Hepatocyte (in vitro differentiated cells): Measurements from ENCODE around the gene IKZF2. TPM values are rescaled to one million over a fixed set of nuclear protein-coding genes. Genes with fewer than 3 reads are reported as not detected.

Source experiments
- DNase-seq: peaks from one replicate; pipeline ENCODE4 v3.0.0-alpha.2; 2016; ENCODE audit warnings: low spot score
- H2AFZ ChIP-seq: fragments of 200-600 bp; sonication (generic); 2 replicates; pipeline ENCODE4 v1.6.0; 2016; ENCODE audit warnings: antibody characterized with exemption, mild to moderate bottlenecking
- H3K27ac ChIP-seq: fragments of 200-600 bp; sonication (generic); 2 replicates; pipeline ENCODE4 v1.5.1; 2016; ENCODE audit warnings: mild to moderate bottlenecking
- H3K27me3 ChIP-seq: fragments of 200-600 bp; sonication (generic); 2 replicates; pipeline ENCODE4 v1.6.1; 2016
- H3K36me3 ChIP-seq: fragments of 200-600 bp; sonication (generic); replicated peaks from 2 replicates; pipeline ENCODE4 v1.5.1; 2016; ENCODE audit warnings: low read depth; ENCODE audit not compliant: insufficient read depth
- H3K4me1 ChIP-seq: fragments of 200-600 bp; sonication (generic); 2 replicates; pipeline ENCODE4 v1.5.1; 2016; ENCODE audit warnings: mild to moderate bottlenecking, moderate library complexity; ENCODE audit not compliant: insufficient read depth
- H3K4me2 ChIP-seq: fragments of 200-600 bp; sonication (generic); 2 replicates; pipeline ENCODE4 v1.6.0; 2016
- H3K4me3 ChIP-seq: fragments of 200-600 bp; sonication (generic); 2 replicates; pipeline ENCODE4 v1.5.1; 2016; ENCODE audit warnings: mild to moderate bottlenecking
- H3K79me2 ChIP-seq: fragments of 200-600 bp; sonication (generic); 2 replicates; pipeline ENCODE4 v1.6.0; 2017; ENCODE audit warnings: mild to moderate bottlenecking
- H3K9me2 ChIP-seq: fragments of 200-600 bp; sonication (generic); replicated peaks from 2 replicates; pipeline ENCODE4 v1.6.0; 2017; ENCODE audit warnings: mild to moderate bottlenecking; ENCODE audit not compliant: insufficient read depth
- H3K9me3 ChIP-seq: fragments of 200-600 bp; sonication (generic); 2 replicates; pipeline ENCODE4 v1.5.1; 2016; ENCODE audit warnings: low read depth, mild to moderate bottlenecking
- H4K20me1 ChIP-seq: fragments of 200-600 bp; sonication (generic); 2 replicates; pipeline ENCODE4 v1.6.0; 2016; ENCODE audit warnings: mild to moderate bottlenecking; ENCODE audit not compliant: insufficient read depth, poor library complexity, severe bottlenecking
- CTCF ChIP-seq: fragments of 200-600 bp; sonication (generic); IDR thresholded peaks from 2 replicates; pipeline ENCODE4 v1.5.1; 2016; ENCODE audit warnings: antibody characterized with exemption, mild to moderate bottlenecking; ENCODE audit not compliant: poor library complexity
- EZH2 ChIP-seq: fragments of 200-600 bp; sonication (generic); IDR thresholded peaks from 2 replicates; pipeline ENCODE4 v1.6.1; 2016; ENCODE audit warnings: antibody characterized with exemption, mild to moderate bottlenecking, borderline replicate concordance
- EZH2phosphoT487 ChIP-seq: fragments of 200-600 bp; sonication (generic); IDR thresholded peaks from one replicate; pipeline ENCODE4 v1.6.1; 2018; ENCODE audit warnings: antibody characterized with exemption, mild to moderate bottlenecking, low read depth, moderate library complexity; ENCODE audit not compliant: unreplicated experiment, severe bottlenecking
- WGBS: methylation state at CpG from one replicate; pipeline ENCODE4 v1.1.6; 2016; ENCODE audit warnings: low lambda C conversion rate; ENCODE audit errors: missing lambda C conversion rate; 5-methylcytosine and 5-hydroxymethylcytosine counted together
- polyA plus RNA-seq: library from polyadenylated mRNA; unstranded; fragments of >200 nt; fragmentation: Nextera tagmentation; extraction: Ambion mirVana; gene quantifications from 2 replicates; pipeline ENCODE4 v1.2.1, GENCODE V29; 2016
- total RNA-seq: library from RNA; depleted of rRNA; stranded (reverse); fragments of >200 nt; gene quantifications from 2 replicates; pipeline ENCODE4 v1.2.3, GENCODE V29; 2014

IKZF2 gene
- total and polyA plus RNA-seq, 2 experiments from 2014 or later: 1.4 to 13.1 TPM

DNA sequence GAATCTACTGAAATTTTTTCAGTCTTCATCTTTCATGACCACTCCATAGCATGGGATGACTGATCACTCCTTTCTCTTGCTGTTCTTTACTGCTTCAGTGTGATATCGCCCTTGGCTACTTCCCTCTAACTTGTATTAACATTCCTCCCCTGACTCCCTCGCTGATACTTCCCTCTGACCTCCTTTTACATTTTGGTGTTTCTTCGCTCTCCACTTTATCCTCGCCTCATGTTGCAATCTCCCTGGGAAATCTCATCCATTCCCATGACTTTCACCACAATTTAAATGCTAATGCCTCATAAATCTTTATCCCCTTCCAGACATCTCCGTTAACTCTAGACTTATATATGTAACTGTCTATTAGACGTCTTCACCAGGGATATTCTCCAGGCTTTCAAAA lies 167.3 kb downstream of the IKZF2 start:
- Histone ChIP-seq H4K20me1 (no peaks in the 10 kb centered on the region), H3K4me3 (no peak overlapping the region), H3K4me2 (no peak overlapping the region), H3K9me3 (no peaks in the 10 kb centered on the region), H3K9me2 (no peaks in the 10 kb centered on the region), H3K36me3 (no peaks in the 10 kb centered on the region), H3K79me2 (no peaks in the 10 kb centered on the region), H2AFZ (no peak overlapping the region), H3K27me3 (no peaks in the 10 kb centered on the region), H3K27ac (no peak overlapping the region), H3K4me1 (peaks cover 12% of the 10 kb centered on the region)
- WGBS: 60% methylated on average over 6 of the region's 6 CpGs
- TF ChIP-seq EZH2phosphoT487: no peak
- TF ChIP-seq CTCF: no peak
- TF ChIP-seq EZH2: no peak
- no peak for DNase-seq

GRCh38 chr2:212979799-212980198 lies 171.6 kb downstream of the IKZF2 start:
- H3K4me3 ChIP-seq: no peak overlapping the region
- no peak overlapping the region for H2AFZ ChIP-seq
- no peaks in the 10 kb centered on the region for H4K20me1 ChIP-seq
- TF ChIP-seq CTCF (no peak), EZH2phosphoT487 (no peak), EZH2 (no peak)
- H3K9me3 ChIP-seq: no peaks in the 10 kb centered on the region
- H3K79me2 ChIP-seq: no peaks in the 10 kb centered on the region
- no peak overlapping the region for H3K27ac ChIP-seq
- no peak overlapping the region for H3K4me2 ChIP-seq
- 0% methylated on average over 1 of the region's 1 CpG for WGBS
- no peaks in the 10 kb centered on the region for H3K9me2 ChIP-seq
- DNase-seq: no peak
- H3K4me1 ChIP-seq: peaks cover 22% of the 10 kb centered on the region
- H3K36me3 ChIP-seq: no peaks in the 10 kb centered on the region
- H3K27me3 ChIP-seq: no peaks in the 10 kb centered on the region

GRCh38 chr2:212979046-212979612 lies 172.3 kb downstream of the IKZF2 start:
- H3K4me1 ChIP-seq: peaks cover 26% of the 10 kb centered on the region
- no peaks in the 10 kb centered on the region for H4K20me1 ChIP-seq
- no peak for DNase-seq
- H3K27ac ChIP-seq: no peak overlapping the region
- H3K4me3 ChIP-seq: no peak overlapping the region
- H3K36me3 ChIP-seq: no peaks in the 10 kb centered on the region
- H3K9me2 ChIP-seq: no peaks in the 10 kb centered on the region
- no peak for TF ChIP-seq EZH2phosphoT487
- TF ChIP-seq CTCF: no peak
- no peak for TF ChIP-seq EZH2
- no peak overlapping the region for H2AFZ ChIP-seq
- no peaks in the 10 kb centered on the region for H3K9me3 ChIP-seq
- WGBS: 38% methylated on average over 2 of the region's 2 CpGs
- H3K27me3 ChIP-seq: no peaks in the 10 kb centered on the region
- H3K79me2 ChIP-seq: no peaks in the 10 kb centered on the region
- H3K4me2 ChIP-seq: no peak overlapping the region
